NCI-H1105 treated with DMSO at 0.1 percent for 48 hours (cell line): ENCODE measurements around the gene CXCL8.
A peak's percentile ranks its signal among the peaks of the same experiment; 100 is the strongest.

Source experiments
- DNase-seq: peaks from one replicate; lab custom pipeline; 2025; lab: John Stamatoyannopoulos, UW

Gene CXCL8

GRCh38 chr4:73718375-73719373, 21.7 kb upstream of the CXCL8 start:
- DNase-seq, result no peak

GRCh38 chr4:73721435-73721834, 18.9 kb upstream of the CXCL8 start:
- DNase-seq, result no peak

GRCh38 chr4:73721909-73722308, 18.5 kb upstream of the CXCL8 start:
- no peak for DNase-seq

GRCh38 chr4:73723023-73723422, 17.3 kb upstream of the CXCL8 start:
- no peak for DNase-seq

- DNase-seq, result no peak
Observed at GRCh38 chr4:73723928-73724327, 16.4 kb upstream of the CXCL8 start.

GRCh38 chr4:73725510-73725909, 14.9 kb upstream of the CXCL8 start:
- DNase-seq, result no peak

- no peak for DNase-seq
Observed at GRCh38 chr4:73725985-73726384, 14.4 kb upstream of the CXCL8 start.

- DNase-seq, result no peak
Observed at GRCh38 chr4:73727685-73728084, 12.7 kb upstream of the CXCL8 start.

- no peak for DNase-seq
Observed at GRCh38 chr4:73728091-73728741, 12.2 kb upstream of the CXCL8 start.

GRCh38 chr4:73729534-73730165, 10.7 kb upstream of the CXCL8 start:
- DNase-seq, result peak; percentile 19

- no peak for DNase-seq
Observed at GRCh38 chr4:73730292-73730691, 10.1 kb upstream of the CXCL8 start.

GRCh38 chr4:73730867-73731266, 9.5 kb upstream of the CXCL8 start:
- DNase-seq, result no peak

- DNase-seq, result no peak
Observed at GRCh38 chr4:73731968-73732610, 8.3 kb upstream of the CXCL8 start.

GRCh38 chr4:73732759-73733431, 7.5 kb upstream of the CXCL8 start:
- no peak for DNase-seq

GRCh38 chr4:73734530-73735001, 5.8 kb upstream of the CXCL8 start:
- no peak for DNase-seq

- no peak for DNase-seq
Observed at GRCh38 chr4:73735231-73735630, 5.1 kb upstream of the CXCL8 start.

GRCh38 chr4:73741031-73741749, 821 bp downstream of the CXCL8 start:
- DNase-seq, result no peak

GRCh38 chr4:73741750-73742489, 1.6 kb downstream of the CXCL8 start:
- no peak for DNase-seq

GRCh38 chr4:73742490-73743160, 2.3 kb downstream of the CXCL8 start:
- no peak for DNase-seq

GRCh38 chr4:73743281-73743680, 2.9 kb downstream of the CXCL8 start:
- no peak for DNase-seq
